ENCODE data around the gene CORIN.

CORIN gene

GRCh38 chr4:47750788-47751187, 87.1 kb downstream of the CORIN start (continued):
- TF ChIP-seq ZNF518A (tag by site-specific recombination; conservative IDR thresholded peaks at IDR 0.05; ENCODE audit: low read depth) (no peak), ZNF223 (tag by site-specific recombination; IDR thresholded peaks at IDR 0.05) (no peak), GLI4 (tag by site-specific recombination; IDR thresholded peaks at IDR 0.05) (no peak)

- H3K27ac ChIP-seq (ENCODE audit: extremely low read depth, low read depth, low read length) = no peak overlapping the region
- CTCF ChIA-PET = no interaction called here
- POLR2A ChIA-PET = no interaction called here
- H3K36me3 ChIP-seq (ENCODE audit: control insufficient read depth in 2 of 2, insufficient read depth in 1 of 2, low read length in 2 of 2) = no peaks in the 10 kb centered on the region
- no peak for TF ChIP-seq ZNF518A (tag by site-specific recombination; conservative IDR thresholded peaks at IDR 0.05; ENCODE audit: low read depth)
- no peak for TF ChIP-seq ZNF133 (tag by site-specific recombination; IDR thresholded peaks at IDR 0.05)
- TF ChIP-seq ZSCAN30 (tag by site-specific recombination; IDR thresholded peaks at IDR 0.05) = no peak
- no peak for TF ChIP-seq ZNF544 (tag by site-specific recombination; IDR thresholded peaks at IDR 0.05)
- no peak for TF ChIP-seq ZNF510 (tag by site-specific recombination; IDR thresholded peaks at IDR 0.05; ENCODE audit: insufficient replicate concordance)
- TF ChIP-seq ZNF221 (tag by site-specific recombination; IDR thresholded peaks at IDR 0.05; ENCODE audit: borderline replicate concordance) = no peak
- no peak for TF ChIP-seq ZSCAN18 (tag by site-specific recombination; IDR thresholded peaks at IDR 0.05)
- no peak for TF ChIP-seq ZNF660 (tag by site-specific recombination; IDR thresholded peaks at IDR 0.05)
- no peak for TF ChIP-seq ZFP69B (tag by site-specific recombination; IDR thresholded peaks at IDR 0.05)
- TF ChIP-seq SALL2 (tag by site-specific recombination; IDR thresholded peaks at IDR 0.05; ENCODE audit: borderline replicate concordance) = no peak
- no peak for TF ChIP-seq ZNF174 (tag by site-specific recombination; IDR thresholded peaks at IDR 0.05)
- no peak for TF ChIP-seq ZNF391 (tag by site-specific recombination; IDR thresholded peaks at IDR 0.05; ENCODE audit: borderline replicate concordance, low read depth)
- no peak for TF ChIP-seq ZNF157 (tag by site-specific recombination; IDR thresholded peaks at IDR 0.05)
- H3K4me1 ChIP-seq (ENCODE audit: control insufficient read depth, insufficient read depth, low read length) = peaks cover 3% of the 10 kb centered on the region; the same call in 1 of the 2 replicates
- H3K9me3 ChIP-seq (ENCODE audit: control insufficient read depth, insufficient read depth, low read depth, low read length) = no peaks in the 10 kb centered on the region
- no peak overlapping the region for H3K4me3 ChIP-seq (ENCODE audit: low read depth, low read length)
Observed at GRCh38 chr4:47749858-47750257, 88.0 kb downstream of the CORIN start.
